GM23338 (cell line): ENCODE measurements around the gene GP5.

Experiments
- CTCF ChIP-seq, 2 experiments: fragments of 200-600 bp in 1 of 2; sonication (generic) in 1 of 2; conservative IDR thresholded peaks; 2 replicates each; pipeline versions ENCODE4 v1.5.1 to v1.6.1; 2016 to 2017; ENCODE audit warnings: antibody characterized with exemption in 2 of 2, low read depth in 2 of 2, mild to moderate bottlenecking in 2 of 2, moderate library complexity in 1 of 2
- EZH2 ChIP-seq: fragments of 200-600 bp; sonication (generic); IDR thresholded peaks from one replicate; pipeline ENCODE4 v1.8.0; 2017; ENCODE audit warnings: antibody characterized with exemption, mild to moderate bottlenecking, low read depth; ENCODE audit not compliant: unreplicated experiment
- JUNB ChIP-seq: IDR thresholded peaks from one replicate; pipeline ENCODE4 v1.6.1; 2016; ENCODE audit warnings: antibody characterized with exemption; ENCODE audit not compliant: unreplicated experiment

GRCh38 chr3:194431554-194431953, 32.5 kb upstream of the GP5 start:
- TF ChIP-seq CTCF (conservative IDR thresholded peaks at IDR 0.05; ENCODE audit: low read depth in 2 of 2) (no peak), JUNB (no peak), EZH2 (no peak)
